SK-N-SH (cell line): ENCODE data around the gene INTS3. TPM values are rescaled to one million over a fixed set of nuclear protein-coding genes. Genes with fewer than 3 reads are reported as not detected.
A peak's percentile ranks its signal among the peaks of the same experiment; 100 is the strongest.

Experiments
- CTCF ChIA-PET: fragments of 300-600, 350-600 bp; formaldehyde crosslinking; extraction: SDS; loops from one replicate; lab custom pipeline; 2021; lab: Yijun Ruan, JAX
- POLR2A ChIA-PET: fragments of 350-600 bp; sonication (Branson Sonifier 250); formaldehyde crosslinking; extraction: SDS; loops from one replicate; lab custom pipeline; 2020; ENCODE audit warnings: antibody characterized with exemption, inconsistent platforms; lab: Yijun Ruan, JAX
- DNase-seq: peaks from one replicate; pipeline ENCODE4 v3.0.0; 2012
- H2AFZ ChIP-seq: fragments of 200-600 bp; sonication (generic); 2 replicates; pipeline ENCODE4 v1.8.1; 2016; ENCODE audit warnings: antibody characterized with exemption, mild to moderate bottlenecking, low read depth
- H3F3A ChIP-seq: fragments of 200-600 bp; sonication (generic); replicated peaks from 2 replicates; pipeline ENCODE3; 2016; ENCODE audit warnings: antibody characterized with exemption, mild to moderate bottlenecking; ENCODE audit not compliant: insufficient read depth
- H3K27ac ChIP-seq, 2 experiments: fragments of 200-500 bp in 1 of 2; fragments of 200-600 bp in 1 of 2; sonication (Bioruptor generic) in 1 of 2; sonication (generic), shearing (Covaris generic) in 1 of 2; 2 replicates each; pipeline versions ENCODE4 v1.5.1 to v1.6.1; 2014 to 2016; ENCODE audit warnings: low read depth in 2 of 2, inconsistent platforms in 1 of 2, low read length in 1 of 2, mild to moderate bottlenecking in 1 of 2, mixed read lengths in 1 of 2
- H3K27me3 ChIP-seq: fragments of 200-600 bp; sonication (generic), shearing (Covaris generic); 2 replicates; pipeline ENCODE4 v1.6.1; 2016; ENCODE audit warnings: mixed run types; ENCODE audit not compliant: insufficient read depth
- H3K36me3 ChIP-seq, 2 experiments: fragments of 200-500 bp in 1 of 2; fragments of 200-600 bp in 1 of 2; sonication (Bioruptor generic) in 1 of 2; sonication (generic) in 1 of 2; replicated peaks in 1 of 2; 2 replicates each; pipeline versions ENCODE3 to v1.5.1; 2014 to 2016; ENCODE audit warnings: low read length in 1 of 2, mild to moderate bottlenecking in 1 of 2; ENCODE audit not compliant: insufficient read depth in 2 of 2, control insufficient read depth in 1 of 2
- H3K4me1 ChIP-seq, 2 experiments: fragments of 200-500 bp in 1 of 2; fragments of 200-600 bp in 1 of 2; sonication (Bioruptor generic) in 1 of 2; sonication (generic), shearing (Covaris generic) in 1 of 2; 2 replicates each; pipeline versions ENCODE4 v1.5.1 to v1.6.1; 2014 to 2016; ENCODE audit warnings: low read depth in 1 of 2, low read length in 1 of 2, mixed run types in 1 of 2; ENCODE audit not compliant: insufficient read depth in 2 of 2, control insufficient read depth in 1 of 2
- H3K4me2 ChIP-seq: fragments of 200-600 bp; sonication (generic), shearing (Covaris generic); 2 replicates; pipeline ENCODE4 v1.6.1; 2017; ENCODE audit warnings: mixed run types
- H3K4me3 ChIP-seq, 2 experiments: fragments of 200-500 bp in 1 of 2; fragments of 200-600 bp in 1 of 2; sonication (Bioruptor generic) in 1 of 2; sonication (generic), shearing (Covaris generic) in 1 of 2; 2 replicates each; pipeline versions ENCODE4 v1.5.1 to v1.8.1; 2014 to 2016; ENCODE audit warnings: low read depth in 2 of 2, inconsistent platforms in 1 of 2, low read length in 1 of 2, mild to moderate bottlenecking in 1 of 2, mixed read lengths in 1 of 2, moderate library complexity in 1 of 2
- H3K79me2 ChIP-seq: fragments of 200-600 bp; sonication (generic); 2 replicates; pipeline ENCODE4 v1.8.1; 2017; ENCODE audit warnings: mild to moderate bottlenecking; ENCODE audit not compliant: insufficient read depth
- H3K9ac ChIP-seq: fragments of 200-600 bp; sonication (generic); 2 replicates; pipeline ENCODE4 v1.6.1; 2017; ENCODE audit warnings: mixed run types
- H3K9me2 ChIP-seq: fragments of 200-600 bp; sonication (generic); 2 replicates; pipeline ENCODE4 v1.6.1; 2017; ENCODE audit warnings: mixed run types
- H3K9me3 ChIP-seq: fragments of 200-600 bp; sonication (generic); 2 replicates; pipeline ENCODE4 v1.6.1; 2017; ENCODE audit warnings: mixed run types, mild to moderate bottlenecking, moderate library complexity
- H4K20me1 ChIP-seq: fragments of 200-600 bp; sonication (generic); 2 replicates; pipeline ENCODE4 v1.6.1; 2017; ENCODE audit warnings: mild to moderate bottlenecking, mixed run types; ENCODE audit not compliant: insufficient read depth
- CHD2 ChIP-seq: fragments of 150-350 bp; IDR thresholded peaks from 2 replicates; pipeline ENCODE4 v1.6.1; 2018; ENCODE audit warnings: low read length; ENCODE audit not compliant: partially characterized antibody
- ELF1 ChIP-seq: IDR thresholded peaks from 2 replicates; pipeline ENCODE4 v1.4.0; 2012
- EZH2phosphoT487 ChIP-seq: fragments of 200-600 bp; sonication (generic); IDR thresholded peaks from 2 replicates; pipeline ENCODE4 v1.6.1; 2017; ENCODE audit warnings: low read depth, mixed run types, mild to moderate bottlenecking, antibody characterized with exemption, moderate library complexity, borderline replicate concordance
- FOXJ3 ChIP-seq: sonication (generic); formaldehyde crosslinking; IDR thresholded peaks from 2 replicates; pipeline ENCODE4 v1.5.1; 2020; ENCODE audit warnings: mild to moderate bottlenecking, missing genetic modification reagents
- FOXM1 ChIP-seq: IDR thresholded peaks from 2 replicates; pipeline ENCODE4 v1.4.0; 2012; ENCODE audit warnings: low read depth, mild to moderate bottlenecking
- GABPA ChIP-seq: IDR thresholded peaks from 2 replicates; pipeline ENCODE4 v1.4.0; 2012; ENCODE audit warnings: low read depth, mild to moderate bottlenecking
- GATA2 ChIP-seq: sonication (generic); formaldehyde crosslinking; IDR thresholded peaks from 2 replicates; pipeline ENCODE4 v1.5.0; 2020; ENCODE audit warnings: mild to moderate bottlenecking, missing genetic modification reagents
- MEF2A ChIP-seq: IDR thresholded peaks from 2 replicates; pipeline ENCODE4 v1.4.0; 2012; ENCODE audit warnings: low read depth, borderline replicate concordance
- MXI1 ChIP-seq: IDR thresholded peaks from 2 replicates; pipeline ENCODE4 v1.6.1; 2012; ENCODE audit warnings: mild to moderate bottlenecking, low read depth, low read length, improper control_type of control experiment
- NFIC ChIP-seq: IDR thresholded peaks from 2 replicates; pipeline ENCODE4 v1.4.0; 2012; ENCODE audit warnings: borderline replicate concordance
- NRF1 ChIP-seq: IDR thresholded peaks from 2 replicates; pipeline ENCODE4 v1.6.1; 2012; ENCODE audit warnings: low read depth, mild to moderate bottlenecking, low read length
- PBX3 ChIP-seq: IDR thresholded peaks from 2 replicates; pipeline ENCODE4; 2012
- POLR2AphosphoS5 ChIP-seq: IDR thresholded peaks from 2 replicates; pipeline ENCODE4 v1.6.1; 2012; ENCODE audit warnings: low read depth, low read length
- RCOR1 ChIP-seq: fragments of 150-350 bp; IDR thresholded peaks from 2 replicates; pipeline ENCODE4 v1.6.1; 2017; ENCODE audit warnings: antibody characterized with exemption, low read length
- RFX5 ChIP-seq: IDR thresholded peaks from 2 replicates; pipeline ENCODE4 v1.6.1; 2012; ENCODE audit warnings: mild to moderate bottlenecking, improper control_type of control experiment, low read length
- RXRA ChIP-seq: IDR thresholded peaks from 2 replicates; pipeline ENCODE4 v1.4.0; 2012; ENCODE audit warnings: low read depth, mild to moderate bottlenecking, borderline replicate concordance
- SIN3A ChIP-seq: IDR thresholded peaks from 2 replicates; pipeline ENCODE4 v1.6.1; 2012; ENCODE audit warnings: low read depth, mild to moderate bottlenecking, low read length, moderate library complexity, borderline replicate concordance
- SMC3 ChIP-seq: IDR thresholded peaks from 2 replicates; pipeline ENCODE4 v1.6.1; 2012; ENCODE audit warnings: low read depth, low read length, improper control_type of control experiment
- TAF1 ChIP-seq: IDR thresholded peaks from 2 replicates; pipeline ENCODE4 v1.6.1; 2012; ENCODE audit warnings: low read depth, mild to moderate bottlenecking, low read length, moderate library complexity, borderline replicate concordance
- TCF12 ChIP-seq: IDR thresholded peaks from 2 replicates; pipeline ENCODE4 v1.4.0; 2012
- USF1 ChIP-seq: IDR thresholded peaks from 2 replicates; pipeline ENCODE4 v1.4.0; 2012; ENCODE audit warnings: low read depth, borderline replicate concordance
- WGBS: methylation state at CpG from one replicate; pipeline ENCODE4 v1.1.6; 2017; ENCODE audit warnings: low lambda C conversion rate; 5-methylcytosine and 5-hydroxymethylcytosine counted together
- polyA plus RNA-seq, 3 experiments: library from polyadenylated mRNA; depleted of rRNA; stranded (reverse); fragments of >200 nt; gene quantifications; 2 replicates each; pipeline ENCODE4 v1.2.3, GENCODE V29; 2012
- TF ChIP-seq, protein P1 (sequence below): IDR thresholded peaks from 2 replicates; pipeline ENCODE4 v1.4.0; 2012; ENCODE audit warnings: low read depth
- TF ChIP-seq, protein P2 (sequence below): IDR thresholded peaks from 2 replicates; pipeline ENCODE4 v1.4.0; 2012; ENCODE audit warnings: low read depth, borderline replicate concordance
- TF ChIP-seq, protein P3 (sequence below): fragments of 150-350 bp; IDR thresholded peaks from 2 replicates; pipeline ENCODE4 v1.6.1; 2016; ENCODE audit warnings: mild to moderate bottlenecking, low read depth, low read length

INTS3 gene, protein sequence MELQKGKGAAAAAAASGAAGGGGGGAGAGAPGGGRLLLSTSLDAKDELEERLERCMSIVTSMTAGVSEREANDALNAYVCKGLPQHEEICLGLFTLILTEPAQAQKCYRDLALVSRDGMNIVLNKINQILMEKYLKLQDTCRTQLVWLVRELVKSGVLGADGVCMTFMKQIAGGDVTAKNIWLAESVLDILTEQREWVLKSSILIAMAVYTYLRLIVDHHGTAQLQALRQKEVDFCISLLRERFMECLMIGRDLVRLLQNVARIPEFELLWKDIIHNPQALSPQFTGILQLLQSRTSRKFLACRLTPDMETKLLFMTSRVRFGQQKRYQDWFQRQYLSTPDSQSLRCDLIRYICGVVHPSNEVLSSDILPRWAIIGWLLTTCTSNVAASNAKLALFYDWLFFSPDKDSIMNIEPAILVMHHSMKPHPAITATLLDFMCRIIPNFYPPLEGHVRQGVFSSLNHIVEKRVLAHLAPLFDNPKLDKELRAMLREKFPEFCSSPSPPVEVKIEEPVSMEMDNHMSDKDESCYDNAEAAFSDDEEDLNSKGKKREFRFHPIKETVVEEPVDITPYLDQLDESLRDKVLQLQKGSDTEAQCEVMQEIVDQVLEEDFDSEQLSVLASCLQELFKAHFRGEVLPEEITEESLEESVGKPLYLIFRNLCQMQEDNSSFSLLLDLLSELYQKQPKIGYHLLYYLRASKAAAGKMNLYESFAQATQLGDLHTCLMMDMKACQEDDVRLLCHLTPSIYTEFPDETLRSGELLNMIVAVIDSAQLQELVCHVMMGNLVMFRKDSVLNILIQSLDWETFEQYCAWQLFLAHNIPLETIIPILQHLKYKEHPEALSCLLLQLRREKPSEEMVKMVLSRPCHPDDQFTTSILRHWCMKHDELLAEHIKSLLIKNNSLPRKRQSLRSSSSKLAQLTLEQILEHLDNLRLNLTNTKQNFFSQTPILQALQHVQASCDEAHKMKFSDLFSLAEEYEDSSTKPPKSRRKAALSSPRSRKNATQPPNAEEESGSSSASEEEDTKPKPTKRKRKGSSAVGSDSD
- polyA plus RNA-seq (2012; rRNA removed), result 64.3 and 80.9 TPM in 2 replicates
- polyA plus RNA-seq (2012; cell fraction: cytosol; rRNA removed), result 26.1 and 30.5 TPM in 2 replicates
- polyA plus RNA-seq (2012; cell fraction: nucleus; rRNA removed), result 414 and 457 TPM in 2 replicates

DNA sequence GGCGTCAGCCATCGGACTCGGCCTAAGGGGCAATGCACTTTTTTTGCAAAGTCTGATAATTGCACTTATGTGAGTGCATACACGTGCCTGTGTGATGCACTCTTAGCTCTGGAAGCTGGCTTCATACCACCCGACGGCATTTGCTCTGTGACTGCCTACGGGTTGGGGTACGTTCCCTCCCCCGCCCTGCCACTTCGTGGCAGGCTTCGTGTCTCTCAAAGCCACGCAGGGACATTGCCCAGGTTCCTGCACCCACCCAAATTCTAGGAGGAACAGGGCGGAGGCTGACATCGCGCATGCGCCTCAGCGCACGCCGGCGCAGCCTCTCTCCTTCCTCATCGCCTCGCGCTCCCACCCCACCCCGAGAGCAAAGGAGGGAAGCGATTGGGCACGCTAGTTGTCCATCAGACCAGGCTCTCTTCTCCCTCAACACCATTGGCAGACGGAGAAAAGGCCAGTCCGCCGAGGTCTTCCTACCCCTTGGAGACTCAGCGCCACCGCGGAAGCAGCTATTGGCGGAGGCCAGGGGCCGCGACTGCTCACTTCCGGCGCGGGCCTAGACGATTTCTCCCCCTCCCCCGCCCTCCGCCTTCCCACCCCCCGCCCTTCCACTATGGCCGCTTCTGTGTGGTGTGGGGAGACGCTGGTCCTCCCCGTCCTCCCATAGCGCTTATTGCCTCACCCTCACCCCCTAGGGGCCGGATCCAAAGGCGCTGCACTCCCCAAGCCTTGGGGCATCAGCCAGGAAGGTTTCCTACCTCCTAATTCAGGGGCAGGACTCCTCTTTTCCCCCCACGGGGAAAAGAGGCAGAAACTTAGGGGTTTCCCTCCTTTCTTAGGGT is at the start of gene INTS3:
INTS3 (plus strand) TSS at position 588 of the 842 bp plus-strand sequence. CDS start 585 bp downstream, outside the sequence.
- ChIA-PET POLR2A (interaction anchor here (0.6 to 1.3 kb wide), 6 partner anchors 8 to 493 kb away, joined by 3 to 4 read pairs (median 4); partner anchors contain the start of genes CREB3L4, RPS27 and UBAP2L), CTCF (interaction anchor here (1.0 to 8.6 kb wide), 4 partner anchors 12 to 49 kb away, joined by 3 to 56 read pairs (median 6); partner anchors contain the start of gene NPR1)
- Histone ChIP-seq H3K9me3 (no peaks in the 10 kb centered on the region), H3K4me3 (peak within 1 kb of the TSS; percentile 72 to 97), H3K9ac (peak within 1 kb of the TSS; percentile 97), H3K36me3 (peaks cover 4 to 9% of the 10 kb centered on the region in 2 experiments), H3K9me2 (no peaks in the 10 kb centered on the region), H3K27ac (peak within 1 kb of the TSS; percentile 83 to 91), H2AFZ (peak within 1 kb of the TSS; percentile 96), H3K4me2 (peak within 1 kb of the TSS; percentile 99), H3K27me3 (no peaks in the 10 kb centered on the region), H4K20me1 (no peaks in the 10 kb centered on the region), H3K4me1 (peaks cover 9 to 12% of the 10 kb centered on the region in 2 experiments; a peak in 2 of 4 replicates), H3F3A (peaks cover 6% of the 10 kb centered on the region), H3K79me2 (peaks cover 29% of the 10 kb centered on the region)
- WGBS, result 2% methylated on average over 36 of the region's 49 CpGs
- peak; percentile 97 for DNase-seq
- TF ChIP-seq, protein P1, sequence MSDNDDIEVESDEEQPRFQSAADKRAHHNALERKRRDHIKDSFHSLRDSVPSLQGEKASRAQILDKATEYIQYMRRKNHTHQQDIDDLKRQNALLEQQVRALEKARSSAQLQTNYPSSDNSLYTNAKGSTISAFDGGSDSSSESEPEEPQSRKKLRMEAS, result peak; percentile 94
- no peak for TF ChIP-seq RXRA
- TF ChIP-seq SIN3A, result no peak
- TF ChIP-seq NRF1, result peak; percentile 91
- TF ChIP-seq USF1, result no peak
- TF ChIP-seq TAF1, result peak; percentile 88
- TF ChIP-seq MEF2A, result no peak
- peak; percentile 82 for TF ChIP-seq POLR2AphosphoS5
- TF ChIP-seq EZH2phosphoT487, result no peak
- TF ChIP-seq ELF1, result peak; percentile 86
- TF ChIP-seq TCF12, result no peak
- no peak for TF ChIP-seq RCOR1
- no peak for TF ChIP-seq GATA2
- no peak for TF ChIP-seq NFIC
- TF ChIP-seq FOXM1, result no peak
- peak; percentile 82 for TF ChIP-seq GABPA
- no peak for TF ChIP-seq SMC3
- TF ChIP-seq, protein P2, sequence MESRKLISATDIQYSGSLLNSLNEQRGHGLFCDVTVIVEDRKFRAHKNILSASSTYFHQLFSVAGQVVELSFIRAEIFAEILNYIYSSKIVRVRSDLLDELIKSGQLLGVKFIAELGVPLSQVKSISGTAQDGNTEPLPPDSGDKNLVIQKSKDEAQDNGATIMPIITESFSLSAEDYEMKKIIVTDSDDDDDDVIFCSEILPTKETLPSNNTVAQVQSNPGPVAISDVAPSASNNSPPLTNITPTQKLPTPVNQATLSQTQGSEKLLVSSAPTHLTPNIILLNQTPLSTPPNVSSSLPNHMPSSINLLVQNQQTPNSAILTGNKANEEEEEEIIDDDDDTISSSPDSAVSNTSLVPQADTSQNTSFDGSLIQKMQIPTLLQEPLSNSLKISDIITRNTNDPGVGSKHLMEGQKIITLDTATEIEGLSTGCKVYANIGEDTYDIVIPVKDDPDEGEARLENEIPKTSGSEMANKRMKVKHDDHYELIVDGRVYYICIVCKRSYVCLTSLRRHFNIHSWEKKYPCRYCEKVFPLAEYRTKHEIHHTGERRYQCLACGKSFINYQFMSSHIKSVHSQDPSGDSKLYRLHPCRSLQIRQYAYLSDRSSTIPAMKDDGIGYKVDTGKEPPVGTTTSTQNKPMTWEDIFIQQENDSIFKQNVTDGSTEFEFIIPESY, result no peak
- TF ChIP-seq CHD2, result no peak
- TF ChIP-seq PBX3, result peak; percentile 100
- no peak for TF ChIP-seq FOXJ3 (CRISPR knock-in tag)
- peak; percentile 82 for TF ChIP-seq RFX5
- TF ChIP-seq MXI1, result peak; percentile 80
- TF ChIP-seq, protein P3, sequence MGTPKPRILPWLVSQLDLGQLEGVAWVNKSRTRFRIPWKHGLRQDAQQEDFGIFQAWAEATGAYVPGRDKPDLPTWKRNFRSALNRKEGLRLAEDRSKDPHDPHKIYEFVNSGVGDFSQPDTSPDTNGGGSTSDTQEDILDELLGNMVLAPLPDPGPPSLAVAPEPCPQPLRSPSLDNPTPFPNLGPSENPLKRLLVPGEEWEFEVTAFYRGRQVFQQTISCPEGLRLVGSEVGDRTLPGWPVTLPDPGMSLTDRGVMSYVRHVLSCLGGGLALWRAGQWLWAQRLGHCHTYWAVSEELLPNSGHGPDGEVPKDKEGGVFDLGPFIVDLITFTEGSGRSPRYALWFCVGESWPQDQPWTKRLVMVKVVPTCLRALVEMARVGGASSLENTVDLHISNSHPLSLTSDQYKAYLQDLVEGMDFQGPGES, result no peak
